UCSD-AML1 (cell line): ENCODE results near the gene EIF1B.

Experiments used
- DNase-seq: peaks from one replicate; lab custom pipeline; 2025; ENCODE audit not compliant: unreplicated experiment; lab: John Stamatoyannopoulos, UW

The EIF1B gene

DNA sequence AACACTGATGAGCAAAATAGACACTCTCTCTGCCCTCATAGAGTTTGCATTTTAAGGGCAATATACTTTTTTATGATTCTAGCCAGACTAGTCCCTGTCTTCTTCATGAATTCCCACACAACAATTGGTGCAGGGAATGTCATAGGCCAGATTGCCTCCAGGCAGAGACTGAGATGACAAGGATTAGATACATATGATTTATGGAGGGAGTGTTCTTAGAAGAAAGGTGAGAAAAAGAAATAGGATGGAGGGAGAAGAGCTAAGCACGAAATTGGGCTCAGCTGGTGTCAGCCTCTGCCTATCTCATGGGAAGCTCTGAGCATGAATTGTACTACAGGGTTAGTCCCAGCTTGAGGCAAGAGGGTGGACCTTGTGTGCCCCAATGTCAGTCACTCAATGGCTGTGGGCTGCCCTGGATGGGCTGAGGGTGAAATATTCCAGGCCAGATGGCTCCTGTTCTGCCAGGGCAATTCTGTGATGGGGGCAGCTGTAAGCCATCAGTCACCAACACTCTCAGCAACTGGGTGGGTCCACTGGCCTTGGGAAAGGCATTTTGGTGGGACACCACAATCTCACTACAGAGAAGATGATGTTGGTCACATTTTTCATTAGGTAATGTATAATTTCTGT, 31.1 kb downstream of the EIF1B start:
- no peak for DNase-seq

DNA sequence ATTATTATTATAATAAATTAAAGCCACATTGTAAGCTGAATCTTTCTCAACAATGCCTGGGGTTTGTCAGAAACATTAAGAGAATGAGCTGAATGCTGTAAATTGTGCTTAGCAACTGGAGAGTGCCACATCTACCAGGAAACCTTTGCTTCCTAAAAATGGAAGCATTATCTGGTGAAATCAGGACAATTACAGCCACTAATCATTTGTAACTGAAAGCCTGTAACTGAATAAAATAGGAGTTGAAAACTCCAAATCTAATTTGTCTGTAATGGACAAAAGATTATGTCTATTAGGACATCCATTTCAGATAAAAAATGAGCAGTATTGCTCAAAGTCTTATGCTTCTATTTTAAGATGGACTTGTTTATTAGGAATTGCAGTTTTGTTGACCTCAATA, 32.2 kb downstream of the EIF1B start:
- no peak for DNase-seq

DNA sequence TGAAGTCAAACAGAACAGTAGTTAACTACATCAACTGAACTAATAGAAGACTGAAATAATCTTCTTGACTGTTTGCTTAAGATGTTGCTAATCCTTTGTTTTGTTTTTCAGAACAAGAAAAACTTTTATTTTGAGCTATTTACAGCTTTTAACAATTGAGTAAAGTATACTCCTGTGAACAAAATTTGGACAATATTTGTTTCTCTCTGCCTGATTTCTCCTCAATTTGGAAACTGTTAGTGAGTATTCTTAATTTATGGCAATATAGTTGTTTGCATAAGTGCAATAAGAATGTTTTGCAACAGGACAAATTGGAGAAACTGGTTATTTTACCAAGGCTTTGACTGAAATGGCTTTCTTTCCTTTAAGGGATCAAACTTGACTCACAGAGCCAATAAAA, 41.0 kb downstream of the EIF1B start:
- DNase-seq: no peak

DNA sequence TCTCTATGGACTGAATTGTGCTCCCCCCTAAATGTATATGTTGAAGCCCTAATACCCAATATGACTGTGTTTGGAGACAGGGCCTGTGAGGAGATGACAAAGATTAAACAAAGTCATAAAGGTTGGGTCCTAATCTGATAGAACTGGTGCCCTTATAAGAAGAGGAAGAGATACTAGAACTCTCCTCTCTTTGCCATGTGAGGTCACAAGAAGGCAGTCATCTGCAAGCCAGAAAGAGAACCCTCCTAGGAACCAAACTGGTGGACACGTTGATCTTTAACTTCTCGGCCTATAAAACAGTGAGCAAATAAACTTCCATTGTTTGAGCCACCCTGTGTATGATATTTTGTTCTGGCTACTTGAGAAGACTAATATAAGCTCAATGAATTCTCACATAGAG, 45.9 kb downstream of the EIF1B start:
- no peak for DNase-seq

DNA sequence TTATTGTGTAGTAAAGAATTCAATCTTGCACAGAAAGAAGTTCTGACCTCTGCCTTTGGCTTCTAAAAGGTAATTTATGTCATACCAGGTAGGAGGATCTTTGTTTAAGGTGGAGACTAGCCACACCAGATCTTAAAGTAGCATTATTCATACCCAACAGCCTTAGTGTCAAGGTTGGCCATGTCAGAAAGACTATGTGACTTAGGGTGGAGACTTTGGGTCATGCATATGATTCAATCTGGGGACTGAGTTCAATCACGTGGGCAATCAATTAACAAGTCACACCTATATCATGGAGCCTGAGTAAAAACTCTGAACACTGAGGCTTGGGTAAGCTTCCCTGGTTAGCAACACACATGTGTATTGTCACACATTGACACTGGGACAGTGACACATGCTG, 48.9 kb downstream of the EIF1B start:
- DNase-seq: no peak
